Measurements from ENCODE around the gene GPRC5B. TPM values are rescaled to one million over a fixed set of nuclear protein-coding genes. Genes with fewer than 3 reads are reported as not detected.

The GPRC5B gene
- total and polyA plus RNA-seq, 2 of the 8 experiments (the other 6 are each of a cell fraction or from before 2014, with no cell fraction given) = 106 to 160 TPM

GRCh38 chr16:19899605-19899955 is 14.9 kb upstream of the GPRC5B start:
- WGBS, 2 experiments (ENCODE audit: extremely low coverage in 1 of 2, insufficient coverage in 1 of 2, insufficient read length in 1 of 2, insufficient replicate concordance in 2 of 2, low coverage in 1 of 2, low lambda C conversion rate in 2 of 2, missing lambda C conversion rate in 1 of 2) = 89% methylated on average over 5 of the region's 5 CpGs; no CpG with 5 or more reads in 1 of the 2 experiments
- Histone ChIP-seq H3K9me3 (ENCODE audit: insufficient read depth in 2 of 2, low read depth in 1 of 2, low read length in 1 of 2) (no peaks in the 10 kb centered on the region), H3K14ac (ENCODE audit: insufficient read length) (no peak overlapping the region), H2BK12ac (ENCODE audit: low read depth, low read length) (no peak overlapping the region), H3K9ac (replicated peaks in 1 of 4; ENCODE audit: extremely low read depth in 1 of 4, low read depth in 3 of 4, low read length in 3 of 4) (no peak overlapping the region), H3K27me3 (replicated peaks in 1 of 4; ENCODE audit: control insufficient read depth in 3 of 4, extremely low read depth in 1 of 4, insufficient read depth in 3 of 4, low read length in 3 of 4) (no peaks in the 10 kb centered on the region), H2AK5ac (ENCODE audit: low read depth, low read length) (no peak overlapping the region), H2BK20ac (ENCODE audit: low read length) (no peak overlapping the region), H4K8ac (ENCODE audit: extremely low read depth, insufficient read depth, low read length) (no peak overlapping the region), H2AFZ (ENCODE audit: low read length) (no peak overlapping the region), H3K79me1 (ENCODE audit: low read depth, low read length) (no peaks in the 10 kb centered on the region), H4K20me1 (replicated peaks in 1 of 2; ENCODE audit: control insufficient read depth in 1 of 2, insufficient read depth in 2 of 2, low read length in 2 of 2) (no peaks in the 10 kb centered on the region), H4K5ac (ENCODE audit: insufficient read length, low read depth, low read length) (no peak overlapping the region), H3K18ac (ENCODE audit: extremely low read depth, low read length) (no peak overlapping the region), H3K23me2 (ENCODE audit: low read depth, low read length) (no peaks in the 10 kb centered on the region), H3K4ac (replicated peaks; ENCODE audit: insufficient read length, low read depth, low read length) (no peak overlapping the region), H2BK15ac (ENCODE audit: low read length) (no peak overlapping the region), H3K27ac (ENCODE audit: low read depth, low read length) (no peak overlapping the region), H3K79me2 (ENCODE audit: control insufficient read depth in 1 of 2, insufficient read depth in 2 of 2, low read length in 2 of 2) (no peaks in the 10 kb centered on the region), H3K23ac (ENCODE audit: insufficient read length) (no peak overlapping the region), H3K4me1 (replicated peaks in 1 of 4; ENCODE audit: control insufficient read depth in 3 of 4, insufficient read depth in 4 of 4, low read length in 3 of 4) (peaks cover 0 to 7% (median 4%) of the 10 kb centered on the region in 4 experiments; a peak in 5 of 7 replicates), H3K4me3 (ENCODE audit: extremely low read depth in 1 of 4, insufficient read depth in 2 of 4, low read depth in 3 of 4, low read length in 4 of 4) (no peak overlapping the region), H4K91ac (replicated peaks; ENCODE audit: insufficient read length, low read length) (no peak overlapping the region), H2BK120ac (replicated peaks; ENCODE audit: low read depth, low read length) (no peak overlapping the region), H3K56ac (replicated peaks; ENCODE audit: insufficient read length, low read depth, low read length) (no peak overlapping the region), H2BK5ac (ENCODE audit: low read depth, low read length) (no peak overlapping the region), H3K4me2 (ENCODE audit: insufficient read depth in 1 of 2, low read depth in 2 of 2, low read length in 2 of 2) (no peak overlapping the region), H3K36me3 (ENCODE audit: control insufficient read depth in 2 of 4, insufficient read depth in 4 of 4, low read length in 3 of 4) (no peaks in the 10 kb centered on the region)
- CTCF ChIA-PET (ENCODE audit: partially characterized antibody) = interaction anchor here (0.6 to 5.0 kb wide), 37 partner anchors 9 to 486 kb away, joined by 3 to 57 read pairs (median 3); no protein-coding TSS in a partner anchor
- FAIRE-seq = no peak
- DNase-seq (ENCODE audit: low read depth in 1 of 2, low spot score in 2 of 2) = no peak
- TF ChIP-seq ATF3 (IDR thresholded peaks at IDR 0.05; ENCODE audit: insufficient read depth, low read depth, low read length) (no peak), SIN3A (conservative IDR thresholded peaks at IDR 0.05 in 1 of 2, IDR thresholded peaks at IDR 0.05 in 1 of 2; ENCODE audit: low read depth in 1 of 2, low read length in 2 of 2) (no peak), KDM4A (IDR thresholded peaks at IDR 0.05; ENCODE audit: low read depth, low read length, severe bottlenecking) (no peak), YY1 (IDR thresholded peaks at IDR 0.05; ENCODE audit: low read depth, low read length) (no peak), EGR1 (IDR thresholded peaks at IDR 0.05; ENCODE audit: borderline replicate concordance, low read depth, low read length) (no peak), SUZ12 (IDR thresholded peaks at IDR 0.05; ENCODE audit: low read length) (no peak), GTF2F1 (IDR thresholded peaks at IDR 0.05; ENCODE audit: borderline replicate concordance, low read depth, low read length) (no peak), TEAD4 (IDR thresholded peaks at IDR 0.05; ENCODE audit: low read depth, low read length) (no peak), ZNF274 (IDR thresholded peaks at IDR 0.05; ENCODE audit: borderline replicate concordance, extremely low read depth, low read length) (no peak), MAX (IDR thresholded peaks at IDR 0.05) (no peak), JUND (IDR thresholded peaks at IDR 0.05; ENCODE audit: low read length) (no peak), CTBP2 (IDR thresholded peaks at IDR 0.05; ENCODE audit: borderline replicate concordance, insufficient read depth, insufficient read length, low read length) (no peak), SIX5 (IDR thresholded peaks at IDR 0.05; ENCODE audit: low read depth, low read length) (no peak), EP300 (IDR thresholded peaks at IDR 0.05; ENCODE audit: borderline replicate concordance in 1 of 2, low read depth in 2 of 2, low read length in 2 of 2) (no peak)
- POLR2A ChIA-PET (ENCODE audit: partially characterized antibody) = no interaction called here
